ENCODE measurements around the gene KIF5B.

- TF ChIP-seq, protein P1, sequence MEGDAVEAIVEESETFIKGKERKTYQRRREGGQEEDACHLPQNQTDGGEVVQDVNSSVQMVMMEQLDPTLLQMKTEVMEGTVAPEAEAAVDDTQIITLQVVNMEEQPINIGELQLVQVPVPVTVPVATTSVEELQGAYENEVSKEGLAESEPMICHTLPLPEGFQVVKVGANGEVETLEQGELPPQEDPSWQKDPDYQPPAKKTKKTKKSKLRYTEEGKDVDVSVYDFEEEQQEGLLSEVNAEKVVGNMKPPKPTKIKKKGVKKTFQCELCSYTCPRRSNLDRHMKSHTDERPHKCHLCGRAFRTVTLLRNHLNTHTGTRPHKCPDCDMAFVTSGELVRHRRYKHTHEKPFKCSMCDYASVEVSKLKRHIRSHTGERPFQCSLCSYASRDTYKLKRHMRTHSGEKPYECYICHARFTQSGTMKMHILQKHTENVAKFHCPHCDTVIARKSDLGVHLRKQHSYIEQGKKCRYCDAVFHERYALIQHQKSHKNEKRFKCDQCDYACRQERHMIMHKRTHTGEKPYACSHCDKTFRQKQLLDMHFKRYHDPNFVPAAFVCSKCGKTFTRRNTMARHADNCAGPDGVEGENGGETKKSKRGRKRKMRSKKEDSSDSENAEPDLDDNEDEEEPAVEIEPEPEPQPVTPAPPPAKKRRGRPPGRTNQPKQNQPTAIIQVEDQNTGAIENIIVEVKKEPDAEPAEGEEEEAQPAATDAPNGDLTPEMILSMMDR (IDR thresholded peaks at IDR 0.05 in 2 of 3, conservative IDR thresholded peaks at IDR 0.05 in 1 of 3; ENCODE audit: control insufficient read depth in 2 of 3, extremely low read depth in 1 of 3, insufficient read depth in 1 of 3, low read depth in 3 of 3, low read length in 3 of 3), result no peak
- TF ChIP-seq SIN3A (IDR thresholded peaks at IDR 0.05; ENCODE audit: low read depth, low read length) (no peak), SMC3 (IDR thresholded peaks at IDR 0.05; ENCODE audit: borderline replicate concordance, low read length) (no peak)
Observed at GRCh38 chr10:31975157-31975765, 81.0 kb downstream of the KIF5B start.

All from GM12878 (cell line).